Activated CD8-positive, alpha-beta memory T cell treated with anti-CD3 and anti-CD28 coated beads for 24 hours (primary cell): Measurements from ENCODE around the gene PTK7.
A peak's percentile ranks its signal among the peaks of the same experiment; 100 is the strongest.
"Not testable (repeated sequence)": the region's sequence is repeated elsewhere in the genome, so short reads cannot be mapped to it uniquely, and the experiment has no call there.

Experiments
- DNase-seq: peaks from one replicate; pipeline ENCODE4 v3.0.0-alpha.2; 2020

PTK7 gene

GRCh38 chr6:43054206-43054943 is 21.7 kb upstream of the PTK7 start:
- no peak for DNase-seq

- DNase-seq = no peak
These were observed 20.1 kb upstream of the PTK7 start for GRCh38 chr6:43055966-43056365.

- no peak for DNase-seq
These were observed 17.6 kb upstream of the PTK7 start for GRCh38 chr6:43058531-43058930.

GRCh38 chr6:43059168-43060033 is 16.7 kb upstream of the PTK7 start, which contains the start of the genes KLC4 and MRPL2:
TSS of gene KLC4 (plus strand) at chr6:43059631. CDS start at chr6:43061336, 1,705 bp downstream.
TSS of gene MRPL2 (minus strand) at chr6:43059434. CDS start at chr6:43059381, 53 bp downstream.
- DNase-seq = peak; percentile 99

GRCh38 chr6:43060034-43060754 is 15.9 kb upstream of the PTK7 start:
- no peak for DNase-seq

GRCh38 chr6:43060755-43061633 is 15.1 kb upstream of the PTK7 start:
- DNase-seq = no peak

- DNase-seq = no peak
These were observed 14.3 kb upstream of the PTK7 start for GRCh38 chr6:43061861-43062260.

- DNase-seq = no peak
These were observed 13.3 kb upstream of the PTK7 start for GRCh38 chr6:43062818-43063217.

GRCh38 chr6:43070028-43070632 is 6.0 kb upstream of the PTK7 start:
- DNase-seq = no peak

- no peak for DNase-seq
These were observed 1.1 kb upstream of the PTK7 start for GRCh38 chr6:43074847-43075669.

- peak; percentile 62 for DNase-seq
These were observed 584 bp downstream of the PTK7 start for GRCh38 chr6:43076464-43077332.

GRCh38 chr6:43077333-43077809 is 1.3 kb downstream of the PTK7 start:
- DNase-seq = no peak

GRCh38 chr6:43077981-43078511 is 1.9 kb downstream of the PTK7 start:
- DNase-seq = no peak

GRCh38 chr6:43078691-43079090 is 2.6 kb downstream of the PTK7 start:
- no peak for DNase-seq

- no peak for DNase-seq
These were observed 4.9 kb downstream of the PTK7 start for GRCh38 chr6:43081043-43081442.

- DNase-seq = not testable (repeated sequence)
These were observed 5.8 kb downstream of the PTK7 start for GRCh38 chr6:43081922-43082321.

- DNase-seq = no peak
These were observed 6.9 kb downstream of the PTK7 start for GRCh38 chr6:43082806-43083655.

- DNase-seq = no peak
These were observed 10.0 kb downstream of the PTK7 start for GRCh38 chr6:43086022-43086658.
